Ishikawa (cell line): ENCODE measurements around the gene MLH1.

ENCODE experiments used
- CEBPB ChIP-seq: IDR thresholded peaks from 2 replicates; pipeline ENCODE4 v1.6.1; 2012
- EP300 ChIP-seq: IDR thresholded peaks from 2 replicates; pipeline ENCODE4 v1.6.1; 2012; ENCODE audit warnings: borderline replicate concordance
- FOXM1 ChIP-seq: IDR thresholded peaks from 2 replicates; pipeline ENCODE4 v1.6.1; 2012; ENCODE audit warnings: low read depth, borderline replicate concordance
- RAD21 ChIP-seq: IDR thresholded peaks from 2 replicates; pipeline ENCODE4 v1.6.1; 2012; ENCODE audit warnings: low read depth
- TAF1 ChIP-seq: IDR thresholded peaks from 2 replicates; pipeline ENCODE4 v1.6.1; 2012; ENCODE audit warnings: low read depth, mild to moderate bottlenecking
- TEAD4 ChIP-seq: IDR thresholded peaks from 2 replicates; pipeline ENCODE4 v1.6.1; 2012
- USF1 ChIP-seq: IDR thresholded peaks from 2 replicates; pipeline ENCODE4 v1.6.1; 2012
- TF ChIP-seq, protein P1 (sequence below): IDR thresholded peaks from 2 replicates; pipeline ENCODE4 v1.6.1; 2012
- TF ChIP-seq, protein P2 (sequence below): IDR thresholded peaks from 2 replicates; pipeline ENCODE4 v1.6.1; 2012; ENCODE audit warnings: low read depth, mild to moderate bottlenecking

- TF ChIP-seq, protein P1, sequence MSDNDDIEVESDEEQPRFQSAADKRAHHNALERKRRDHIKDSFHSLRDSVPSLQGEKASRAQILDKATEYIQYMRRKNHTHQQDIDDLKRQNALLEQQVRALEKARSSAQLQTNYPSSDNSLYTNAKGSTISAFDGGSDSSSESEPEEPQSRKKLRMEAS = no peak
- TF ChIP-seq, protein P2, sequence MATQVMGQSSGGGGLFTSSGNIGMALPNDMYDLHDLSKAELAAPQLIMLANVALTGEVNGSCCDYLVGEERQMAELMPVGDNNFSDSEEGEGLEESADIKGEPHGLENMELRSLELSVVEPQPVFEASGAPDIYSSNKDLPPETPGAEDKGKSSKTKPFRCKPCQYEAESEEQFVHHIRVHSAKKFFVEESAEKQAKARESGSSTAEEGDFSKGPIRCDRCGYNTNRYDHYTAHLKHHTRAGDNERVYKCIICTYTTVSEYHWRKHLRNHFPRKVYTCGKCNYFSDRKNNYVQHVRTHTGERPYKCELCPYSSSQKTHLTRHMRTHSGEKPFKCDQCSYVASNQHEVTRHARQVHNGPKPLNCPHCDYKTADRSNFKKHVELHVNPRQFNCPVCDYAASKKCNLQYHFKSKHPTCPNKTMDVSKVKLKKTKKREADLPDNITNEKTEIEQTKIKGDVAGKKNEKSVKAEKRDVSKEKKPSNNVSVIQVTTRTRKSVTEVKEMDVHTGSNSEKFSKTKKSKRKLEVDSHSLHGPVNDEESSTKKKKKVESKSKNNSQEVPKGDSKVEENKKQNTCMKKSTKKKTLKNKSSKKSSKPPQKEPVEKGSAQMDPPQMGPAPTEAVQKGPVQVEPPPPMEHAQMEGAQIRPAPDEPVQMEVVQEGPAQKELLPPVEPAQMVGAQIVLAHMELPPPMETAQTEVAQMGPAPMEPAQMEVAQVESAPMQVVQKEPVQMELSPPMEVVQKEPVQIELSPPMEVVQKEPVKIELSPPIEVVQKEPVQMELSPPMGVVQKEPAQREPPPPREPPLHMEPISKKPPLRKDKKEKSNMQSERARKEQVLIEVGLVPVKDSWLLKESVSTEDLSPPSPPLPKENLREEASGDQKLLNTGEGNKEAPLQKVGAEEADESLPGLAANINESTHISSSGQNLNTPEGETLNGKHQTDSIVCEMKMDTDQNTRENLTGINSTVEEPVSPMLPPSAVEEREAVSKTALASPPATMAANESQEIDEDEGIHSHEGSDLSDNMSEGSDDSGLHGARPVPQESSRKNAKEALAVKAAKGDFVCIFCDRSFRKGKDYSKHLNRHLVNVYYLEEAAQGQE = no peak
- TF ChIP-seq RAD21 (no peak), TAF1 (no peak), EP300 (no peak), TEAD4 (no peak), USF1 (no peak), FOXM1 (no peak), CEBPB (no peak)
These were observed 60.4 kb downstream of the MLH1 start for GRCh38 chr3:37053753-37054152.
